ENCODE results near the gene TCF23. TPM values are rescaled to one million over a fixed set of nuclear protein-coding genes. Genes with fewer than 3 reads are reported as not detected.

Gene TCF23
- total RNA-seq, 1 experiment from 2014 or later = not detected

GRCh38 chr2:27152796-27153464 lies 4.1 kb downstream of the TCF23 start:
- BruUV-seq (replicated peaks) = no TSS peak
- no peak overlapping the region for H3K4me2 ChIP-seq
- DNase-seq = peak; percentile 21 to 37
- no peaks in the 10 kb centered on the region for H3K9me3 ChIP-seq (ENCODE audit: insufficient read depth, low read depth)
- no peaks in the 10 kb centered on the region for H3K36me3 ChIP-seq (ENCODE audit: low read depth)
- no peak overlapping the region for H3K27ac ChIP-seq
- H3K27me3 ChIP-seq (ENCODE audit: insufficient read depth, low read depth) = no peaks in the 10 kb centered on the region
- H3K79me2 ChIP-seq (ENCODE audit: low read depth) = no peaks in the 10 kb centered on the region
- intact Hi-C loops (cut with micrococcal nuclease; ENCODE audit: unreplicated experiment) = no loop called here
- H3K4me1 ChIP-seq (replicated peaks; ENCODE audit: insufficient read depth) = no peaks in the 10 kb centered on the region
- CTCF ChIA-PET = no interaction called here
- no peak overlapping the region for H2AFZ ChIP-seq
- peaks cover 4% of the 10 kb centered on the region; the same call in 1 of the 2 replicates for H3F3A ChIP-seq (ENCODE audit: insufficient read depth, low read depth)
- no peak for TF ChIP-seq CTCF (conservative IDR thresholded peaks at IDR 0.05)
- TF ChIP-seq EZH2 (IDR thresholded peaks at IDR 0.05; ENCODE audit: low read depth) = no peak
- no peak overlapping the region for H3K4me3 ChIP-seq
- no peaks in the 10 kb centered on the region for H3K9me2 ChIP-seq (ENCODE audit: insufficient read depth)
- H4K20me1 ChIP-seq (ENCODE audit: insufficient read depth) = no peaks in the 10 kb centered on the region
- POLR2A ChIA-PET (ENCODE audit: unreplicated experiment) = interaction anchor here (0.6 kb wide), 2 partner anchors 185 to 215 kb away, joined by 3 read pairs; no protein-coding TSS in a partner anchor

- no peaks in the 10 kb centered on the region for H3K4me1 ChIP-seq (replicated peaks; ENCODE audit: insufficient read depth)
- no peaks in the 10 kb centered on the region for H4K20me1 ChIP-seq (ENCODE audit: insufficient read depth)
- ChIA-PET POLR2A (ENCODE audit: unreplicated experiment) (interaction anchor here (0.6 kb wide), 1 partner anchor 58 kb away, joined by 4 read pairs; the partner anchor contains the start of genes ATRAID and SLC5A6), CTCF (no interaction called here)
- H3K79me2 ChIP-seq (ENCODE audit: low read depth) = no peaks in the 10 kb centered on the region
- intact Hi-C loops (cut with micrococcal nuclease; ENCODE audit: unreplicated experiment) = no loop called here
- H3K36me3 ChIP-seq (ENCODE audit: low read depth) = no peaks in the 10 kb centered on the region
- BruUV-seq (replicated peaks) = no TSS peak
- no peak overlapping the region for H2AFZ ChIP-seq
- no peak for TF ChIP-seq CTCF (conservative IDR thresholded peaks at IDR 0.05)
- TF ChIP-seq EZH2 (IDR thresholded peaks at IDR 0.05; ENCODE audit: low read depth) = no peak
- no peaks in the 10 kb centered on the region for H3K9me2 ChIP-seq (ENCODE audit: insufficient read depth)
- no peak overlapping the region for H3K4me2 ChIP-seq
- no peak for DNase-seq
- no peak overlapping the region for H3K27ac ChIP-seq
- H3F3A ChIP-seq (ENCODE audit: insufficient read depth, low read depth) = peaks cover 4% of the 10 kb centered on the region; the same call in 1 of the 2 replicates
- no peaks in the 10 kb centered on the region for H3K27me3 ChIP-seq (ENCODE audit: insufficient read depth, low read depth)
- no peak overlapping the region for H3K4me3 ChIP-seq
- H3K9me3 ChIP-seq (ENCODE audit: insufficient read depth, low read depth) = no peaks in the 10 kb centered on the region
Observed at GRCh38 chr2:27154488-27154887, 5.7 kb downstream of the TCF23 start.

- no peaks in the 10 kb centered on the region for H3K9me3 ChIP-seq (ENCODE audit: insufficient read depth, low read depth)
- ChIA-PET CTCF (no interaction called here), POLR2A (ENCODE audit: unreplicated experiment) (interaction anchor here (0.6 kb wide), 1 partner anchor 57 kb away, joined by 4 read pairs; the partner anchor contains the start of genes ATRAID and SLC5A6)
- intact Hi-C loops (cut with micrococcal nuclease; ENCODE audit: unreplicated experiment) = no loop called here
- no peaks in the 10 kb centered on the region for H3K9me2 ChIP-seq (ENCODE audit: insufficient read depth)
- no peak overlapping the region for H3K27ac ChIP-seq
- no peaks in the 10 kb centered on the region for H3K27me3 ChIP-seq (ENCODE audit: insufficient read depth, low read depth)
- no peak overlapping the region for H3K4me3 ChIP-seq
- H3K36me3 ChIP-seq (ENCODE audit: low read depth) = no peaks in the 10 kb centered on the region
- no peak for DNase-seq
- peaks cover 4% of the 10 kb centered on the region; the same call in 1 of the 2 replicates for H3F3A ChIP-seq (ENCODE audit: insufficient read depth, low read depth)
- no peaks in the 10 kb centered on the region for H3K4me1 ChIP-seq (replicated peaks; ENCODE audit: insufficient read depth)
- TF ChIP-seq CTCF (conservative IDR thresholded peaks at IDR 0.05) (no peak), EZH2 (IDR thresholded peaks at IDR 0.05; ENCODE audit: low read depth) (no peak)
- no peaks in the 10 kb centered on the region for H4K20me1 ChIP-seq (ENCODE audit: insufficient read depth)
- no peak overlapping the region for H2AFZ ChIP-seq
- no peak overlapping the region for H3K4me2 ChIP-seq
- BruUV-seq (replicated peaks) = no TSS peak
- no peaks in the 10 kb centered on the region for H3K79me2 ChIP-seq (ENCODE audit: low read depth)
Observed at GRCh38 chr2:27155069-27155520, 6.3 kb downstream of the TCF23 start.

Data from PC-9 (cell line).